K562 (cell line): ENCODE measurements around the gene ETV3L. TPM values are rescaled to one million over a fixed set of nuclear protein-coding genes. Genes with fewer than 3 reads are reported as not detected.

Experiments
- HDAC3 ChIP-seq: fragments of 450-650 bp; IDR thresholded peaks from 2 replicates; pipeline ENCODE4 v1.6.1; 2018; ENCODE audit warnings: borderline replicate concordance, mild to moderate bottlenecking, moderate library complexity; ENCODE audit not compliant: partially characterized antibody
- LARP7 ChIP-seq: fragments of 450-650 bp; IDR thresholded peaks from 2 replicates; pipeline ENCODE4 v1.6.1; 2016
- MGA ChIP-seq: fragments of 450-650 bp; IDR thresholded peaks from 2 replicates; pipeline ENCODE4 v1.6.1; 2016; ENCODE audit warnings: mild to moderate bottlenecking, moderate library complexity
- MTA2 ChIP-seq: fragments of 450-650 bp; IDR thresholded peaks from 2 replicates; pipeline ENCODE4 v1.6.1; 2016; ENCODE audit warnings: low read depth
- NFIX ChIP-seq: fragments of 250-450 bp; sonication (Bioruptor Pico); IDR thresholded peaks from 2 replicates; pipeline ENCODE4 v1.4.0; 2020; ENCODE audit warnings: low read depth, mild to moderate bottlenecking, moderate library complexity
- THRA ChIP-seq: fragments of 450-650 bp; IDR thresholded peaks from 2 replicates; pipeline ENCODE4 v1.6.1; 2017; ENCODE audit warnings: mild to moderate bottlenecking, moderate library complexity
- TRIM25 ChIP-seq: fragments of 450-650 bp; IDR thresholded peaks from 2 replicates; pipeline ENCODE4 v1.7.0; 2016; ENCODE audit warnings: borderline replicate concordance
- XRCC5 ChIP-seq: fragments of 200-400 bp; formaldehyde crosslinking; IDR thresholded peaks from 2 replicates; pipeline ENCODE4 v1.6.1; 2017; ENCODE audit warnings: low read depth, mild to moderate bottlenecking, low read length
- ZMIZ1 ChIP-seq, 2 experiments: fragments of 150-350 bp in 1 of 2; IDR thresholded peaks; 2 replicates each; pipeline ENCODE4 v1.6.1; 2012 to 2016; ENCODE audit warnings: low read depth in 2 of 2, low read length in 2 of 2, mild to moderate bottlenecking in 1 of 2, moderate library complexity in 1 of 2
- polyA plus RNA-seq, 8 experiments: library from polyadenylated mRNA; depleted of rRNA in 4 of 8; stranded (reverse) in 5 of 8; unstranded in 3 of 8; fragments of >200 nt; fragmentation: Nextera tagmentation in 2 of 8; fragmentation: Illumina TruSeq in 1 of 8; extraction: Ambion mirVana in 2 of 8; extraction: Trizol in 1 of 8; gene quantifications; 2 replicates each; pipeline versions ENCODE4 v1.2.1 to v1.2.3, GENCODE V29; 2011 to 2014; ENCODE audit warnings: inconsistent platforms in 1 of 8, missing spikeins in 1 of 8
- total RNA-seq, 7 experiments: library from RNA; depleted of rRNA in 6 of 7; stranded (reverse); fragments of >200 nt in 6 of 7; fragmentation: Illumina TruSeq in 2 of 7; extraction: Trizol in 2 of 7; gene quantifications; 2 replicates each; pipeline versions ENCODE4 v1.2.1 to v1.2.3, GENCODE V29; 2011 to 2021; ENCODE audit warnings: low replicate concordance in 1 of 7

ETV3L gene
- total and polyA plus RNA-seq, 9 of the 15 experiments (the other 6 are each of a cell fraction or from before 2014, with no cell fraction given), result not detected

GRCh38 chr1:157042846-157043245 is 56.8 kb downstream of the ETV3L start (continued):
- no peak for TF ChIP-seq MGA
- no peak for TF ChIP-seq XRCC5
- no peak for TF ChIP-seq MTA2
- TF ChIP-seq THRA, result no peak
- no peak for TF ChIP-seq ZMIZ1 (IDR thresholded peaks at IDR 0.05; ENCODE audit: low read depth in 2 of 2, low read length in 2 of 2)
- TF ChIP-seq NFIX (CRISPR knock-in tag), result no peak
- TF ChIP-seq TRIM25, result no peak
- TF ChIP-seq HDAC3, result no peak
- no peak for TF ChIP-seq LARP7
